HEK293 (cell line): ENCODE data around the gene PFN4.

Experiments used
- GLI4 ChIP-seq: fragments of 450-650 bp; formaldehyde crosslinking; IDR thresholded peaks from 2 replicates; pipeline ENCODE4 v1.5.1; 2016; ENCODE audit warnings: missing biosample characterization, missing genetic modification characterization
- MYNN ChIP-seq: fragments of 450-650 bp; formaldehyde crosslinking; IDR thresholded peaks from 2 replicates; pipeline ENCODE4 v1.5.1; 2016; ENCODE audit warnings: missing biosample characterization, missing genetic modification characterization, borderline replicate concordance
- SALL2 ChIP-seq: fragments of 450-650 bp; formaldehyde crosslinking; IDR thresholded peaks from 2 replicates; pipeline ENCODE4 v1.5.0; 2017; ENCODE audit warnings: missing biosample characterization, mild to moderate bottlenecking, missing genetic modification characterization, borderline replicate concordance
- SP2 ChIP-seq: fragments of 450-650 bp; formaldehyde crosslinking; IDR thresholded peaks from 2 replicates; pipeline ENCODE4 v1.5.1; 2016; ENCODE audit warnings: missing biosample characterization, missing genetic modification characterization
- ZNF48 ChIP-seq: fragments of 450-650 bp; formaldehyde crosslinking; IDR thresholded peaks from 2 replicates; pipeline ENCODE4 v1.5.1; 2016; ENCODE audit warnings: missing biosample characterization, missing genetic modification characterization
- ZNF600 ChIP-seq: fragments of 450-650 bp; formaldehyde crosslinking; IDR thresholded peaks from 2 replicates; pipeline ENCODE4 v1.5.1; 2016; ENCODE audit warnings: missing biosample characterization, missing genetic modification characterization
- ZNF624 ChIP-seq: fragments of 450-650 bp; formaldehyde crosslinking; IDR thresholded peaks from 2 replicates; pipeline ENCODE4 v1.5.1; 2017; ENCODE audit warnings: missing biosample characterization, missing genetic modification characterization
- ZNF660 ChIP-seq: fragments of 450-650 bp; IDR thresholded peaks from 2 replicates; pipeline ENCODE4 v1.5.1; 2018; ENCODE audit warnings: missing biosample characterization, mild to moderate bottlenecking, missing genetic modification characterization
- ZNF768 ChIP-seq: fragments of 450-650 bp; formaldehyde crosslinking; IDR thresholded peaks from 2 replicates; pipeline ENCODE4 v1.5.1; 2018; ENCODE audit warnings: missing biosample characterization, mild to moderate bottlenecking, missing genetic modification characterization
- TF ChIP-seq, protein P1 (sequence below): fragments of 450-650 bp; formaldehyde crosslinking; IDR thresholded peaks from 2 replicates; pipeline ENCODE4 v1.5.1; 2016; ENCODE audit warnings: missing biosample characterization, missing genetic modification characterization
- TF ChIP-seq, protein P2 (sequence below): IDR thresholded peaks from 2 replicates; pipeline ENCODE4 v1.6.1; 2011; ENCODE audit warnings: mild to moderate bottlenecking, low read depth, low read length, borderline replicate concordance
- TF ChIP-seq, protein P3 (sequence below): fragments of 450-650 bp; formaldehyde crosslinking; IDR thresholded peaks from 2 replicates; pipeline ENCODE4 v1.5.1; 2016; ENCODE audit warnings: missing biosample characterization, missing genetic modification characterization
- TF ChIP-seq, protein P4 (sequence below): fragments of 450-650 bp; IDR thresholded peaks from 2 replicates; pipeline ENCODE4 v1.5.1; 2018; ENCODE audit warnings: missing biosample characterization, missing genetic modification characterization
- TF ChIP-seq, protein P5 (sequence below): fragments of 450-650 bp; formaldehyde crosslinking; IDR thresholded peaks from 2 replicates; pipeline ENCODE4 v1.5.1; 2016; ENCODE audit warnings: missing biosample characterization, missing genetic modification characterization, low read depth

DNA sequence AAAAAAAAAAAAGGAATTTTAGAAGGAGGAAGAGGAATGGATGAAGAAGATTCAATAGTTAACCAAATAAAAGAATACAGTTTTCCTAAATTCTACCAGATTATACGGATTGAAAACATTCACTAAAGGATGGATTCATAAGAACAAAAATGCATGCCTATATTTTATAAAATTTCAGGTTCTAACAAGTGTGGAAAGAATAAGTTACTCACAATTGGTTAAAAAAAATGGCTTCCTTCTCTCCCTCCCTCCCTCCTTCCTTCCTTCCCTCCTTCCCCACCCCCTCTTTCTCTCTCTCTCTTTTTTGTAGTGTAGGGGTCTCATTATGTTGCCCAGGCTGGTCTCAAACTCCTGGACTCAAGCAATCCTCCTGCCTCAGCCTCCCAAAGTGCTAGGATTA, 36.9 kb downstream of the PFN4 start:
- TF ChIP-seq, protein P1, sequence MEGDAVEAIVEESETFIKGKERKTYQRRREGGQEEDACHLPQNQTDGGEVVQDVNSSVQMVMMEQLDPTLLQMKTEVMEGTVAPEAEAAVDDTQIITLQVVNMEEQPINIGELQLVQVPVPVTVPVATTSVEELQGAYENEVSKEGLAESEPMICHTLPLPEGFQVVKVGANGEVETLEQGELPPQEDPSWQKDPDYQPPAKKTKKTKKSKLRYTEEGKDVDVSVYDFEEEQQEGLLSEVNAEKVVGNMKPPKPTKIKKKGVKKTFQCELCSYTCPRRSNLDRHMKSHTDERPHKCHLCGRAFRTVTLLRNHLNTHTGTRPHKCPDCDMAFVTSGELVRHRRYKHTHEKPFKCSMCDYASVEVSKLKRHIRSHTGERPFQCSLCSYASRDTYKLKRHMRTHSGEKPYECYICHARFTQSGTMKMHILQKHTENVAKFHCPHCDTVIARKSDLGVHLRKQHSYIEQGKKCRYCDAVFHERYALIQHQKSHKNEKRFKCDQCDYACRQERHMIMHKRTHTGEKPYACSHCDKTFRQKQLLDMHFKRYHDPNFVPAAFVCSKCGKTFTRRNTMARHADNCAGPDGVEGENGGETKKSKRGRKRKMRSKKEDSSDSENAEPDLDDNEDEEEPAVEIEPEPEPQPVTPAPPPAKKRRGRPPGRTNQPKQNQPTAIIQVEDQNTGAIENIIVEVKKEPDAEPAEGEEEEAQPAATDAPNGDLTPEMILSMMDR (tag by site-specific recombination) = no peak
- TF ChIP-seq GLI4 (no peak), SP2 (tag by site-specific recombination) (no peak), ZNF624 (tag by site-specific recombination) (no peak), ZNF660 (tag by site-specific recombination) (no peak), ZNF48 (tag by site-specific recombination) (no peak), ZNF768 (no peak), MYNN (tag by site-specific recombination) (no peak), ZNF600 (tag by site-specific recombination) (no peak), SALL2 (tag by site-specific recombination) (no peak)
- TF ChIP-seq, protein P2, sequence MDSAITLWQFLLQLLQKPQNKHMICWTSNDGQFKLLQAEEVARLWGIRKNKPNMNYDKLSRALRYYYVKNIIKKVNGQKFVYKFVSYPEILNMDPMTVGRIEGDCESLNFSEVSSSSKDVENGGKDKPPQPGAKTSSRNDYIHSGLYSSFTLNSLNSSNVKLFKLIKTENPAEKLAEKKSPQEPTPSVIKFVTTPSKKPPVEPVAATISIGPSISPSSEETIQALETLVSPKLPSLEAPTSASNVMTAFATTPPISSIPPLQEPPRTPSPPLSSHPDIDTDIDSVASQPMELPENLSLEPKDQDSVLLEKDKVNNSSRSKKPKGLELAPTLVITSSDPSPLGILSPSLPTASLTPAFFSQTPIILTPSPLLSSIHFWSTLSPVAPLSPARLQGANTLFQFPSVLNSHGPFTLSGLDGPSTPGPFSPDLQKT = no peak
- TF ChIP-seq, protein P3, sequence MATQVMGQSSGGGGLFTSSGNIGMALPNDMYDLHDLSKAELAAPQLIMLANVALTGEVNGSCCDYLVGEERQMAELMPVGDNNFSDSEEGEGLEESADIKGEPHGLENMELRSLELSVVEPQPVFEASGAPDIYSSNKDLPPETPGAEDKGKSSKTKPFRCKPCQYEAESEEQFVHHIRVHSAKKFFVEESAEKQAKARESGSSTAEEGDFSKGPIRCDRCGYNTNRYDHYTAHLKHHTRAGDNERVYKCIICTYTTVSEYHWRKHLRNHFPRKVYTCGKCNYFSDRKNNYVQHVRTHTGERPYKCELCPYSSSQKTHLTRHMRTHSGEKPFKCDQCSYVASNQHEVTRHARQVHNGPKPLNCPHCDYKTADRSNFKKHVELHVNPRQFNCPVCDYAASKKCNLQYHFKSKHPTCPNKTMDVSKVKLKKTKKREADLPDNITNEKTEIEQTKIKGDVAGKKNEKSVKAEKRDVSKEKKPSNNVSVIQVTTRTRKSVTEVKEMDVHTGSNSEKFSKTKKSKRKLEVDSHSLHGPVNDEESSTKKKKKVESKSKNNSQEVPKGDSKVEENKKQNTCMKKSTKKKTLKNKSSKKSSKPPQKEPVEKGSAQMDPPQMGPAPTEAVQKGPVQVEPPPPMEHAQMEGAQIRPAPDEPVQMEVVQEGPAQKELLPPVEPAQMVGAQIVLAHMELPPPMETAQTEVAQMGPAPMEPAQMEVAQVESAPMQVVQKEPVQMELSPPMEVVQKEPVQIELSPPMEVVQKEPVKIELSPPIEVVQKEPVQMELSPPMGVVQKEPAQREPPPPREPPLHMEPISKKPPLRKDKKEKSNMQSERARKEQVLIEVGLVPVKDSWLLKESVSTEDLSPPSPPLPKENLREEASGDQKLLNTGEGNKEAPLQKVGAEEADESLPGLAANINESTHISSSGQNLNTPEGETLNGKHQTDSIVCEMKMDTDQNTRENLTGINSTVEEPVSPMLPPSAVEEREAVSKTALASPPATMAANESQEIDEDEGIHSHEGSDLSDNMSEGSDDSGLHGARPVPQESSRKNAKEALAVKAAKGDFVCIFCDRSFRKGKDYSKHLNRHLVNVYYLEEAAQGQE = no peak
- TF ChIP-seq, protein P4, sequence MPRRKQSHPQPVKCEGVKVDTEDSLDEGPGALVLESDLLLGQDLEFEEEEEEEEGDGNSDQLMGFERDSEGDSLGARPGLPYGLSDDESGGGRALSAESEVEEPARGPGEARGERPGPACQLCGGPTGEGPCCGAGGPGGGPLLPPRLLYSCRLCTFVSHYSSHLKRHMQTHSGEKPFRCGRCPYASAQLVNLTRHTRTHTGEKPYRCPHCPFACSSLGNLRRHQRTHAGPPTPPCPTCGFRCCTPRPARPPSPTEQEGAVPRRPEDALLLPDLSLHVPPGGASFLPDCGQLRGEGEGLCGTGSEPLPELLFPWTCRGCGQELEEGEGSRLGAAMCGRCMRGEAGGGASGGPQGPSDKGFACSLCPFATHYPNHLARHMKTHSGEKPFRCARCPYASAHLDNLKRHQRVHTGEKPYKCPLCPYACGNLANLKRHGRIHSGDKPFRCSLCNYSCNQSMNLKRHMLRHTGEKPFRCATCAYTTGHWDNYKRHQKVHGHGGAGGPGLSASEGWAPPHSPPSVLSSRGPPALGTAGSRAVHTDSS (tag by site-specific recombination) = no peak
- TF ChIP-seq, protein P5, sequence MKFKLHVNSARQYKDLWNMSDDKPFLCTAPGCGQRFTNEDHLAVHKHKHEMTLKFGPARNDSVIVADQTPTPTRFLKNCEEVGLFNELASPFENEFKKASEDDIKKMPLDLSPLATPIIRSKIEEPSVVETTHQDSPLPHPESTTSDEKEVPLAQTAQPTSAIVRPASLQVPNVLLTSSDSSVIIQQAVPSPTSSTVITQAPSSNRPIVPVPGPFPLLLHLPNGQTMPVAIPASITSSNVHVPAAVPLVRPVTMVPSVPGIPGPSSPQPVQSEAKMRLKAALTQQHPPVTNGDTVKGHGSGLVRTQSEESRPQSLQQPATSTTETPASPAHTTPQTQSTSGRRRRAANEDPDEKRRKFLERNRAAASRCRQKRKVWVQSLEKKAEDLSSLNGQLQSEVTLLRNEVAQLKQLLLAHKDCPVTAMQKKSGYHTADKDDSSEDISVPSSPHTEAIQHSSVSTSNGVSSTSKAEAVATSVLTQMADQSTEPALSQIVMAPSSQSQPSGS (tag by site-specific recombination) = no peak
